ENCODE results near the gene FNTB. TPM values are rescaled to one million over a fixed set of nuclear protein-coding genes. Genes with fewer than 3 reads are reported as not detected.
A peak's percentile ranks its signal among the peaks of the same experiment; 100 is the strongest.

FNTB gene
- total and polyA plus RNA-seq, 2 of the 13 experiments (the other 11 are each of a cell fraction or from before 2014, with no cell fraction given), result 23.6 to 28.5 TPM

- peak; percentile 90; the same call in 1 of the 2 replicates for TF ChIP-seq THAP9 (CRISPR knock-in tag; IDR thresholded peaks at IDR 0.05; ENCODE audit: borderline replicate concordance)
- TF ChIP-seq, protein P1, sequence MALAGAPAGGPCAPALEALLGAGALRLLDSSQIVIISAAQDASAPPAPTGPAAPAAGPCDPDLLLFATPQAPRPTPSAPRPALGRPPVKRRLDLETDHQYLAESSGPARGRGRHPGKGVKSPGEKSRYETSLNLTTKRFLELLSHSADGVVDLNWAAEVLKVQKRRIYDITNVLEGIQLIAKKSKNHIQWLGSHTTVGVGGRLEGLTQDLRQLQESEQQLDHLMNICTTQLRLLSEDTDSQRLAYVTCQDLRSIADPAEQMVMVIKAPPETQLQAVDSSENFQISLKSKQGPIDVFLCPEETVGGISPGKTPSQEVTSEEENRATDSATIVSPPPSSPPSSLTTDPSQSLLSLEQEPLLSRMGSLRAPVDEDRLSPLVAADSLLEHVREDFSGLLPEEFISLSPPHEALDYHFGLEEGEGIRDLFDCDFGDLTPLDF (CRISPR knock-in tag; IDR thresholded peaks at IDR 0.05), result peak; percentile 45; the same call in 1 of the 2 replicates
- TF ChIP-seq ZNF574 (CRISPR knock-in tag; IDR thresholded peaks at IDR 0.05), result peak; percentile 87
- no peak for TF ChIP-seq ZNF850 (CRISPR knock-in tag; conservative IDR thresholded peaks at IDR 0.05)
- peak in 1 of 2 experiments; percentile 66; a peak in 1 of 4 replicates for TF ChIP-seq KLF16 (CRISPR knock-in tag; IDR thresholded peaks at IDR 0.05)
- peak; percentile 74; the same call in 1 of the 2 replicates for TF ChIP-seq MYNN (CRISPR knock-in tag; IDR thresholded peaks at IDR 0.05; ENCODE audit: low read depth)
- peak; percentile 91; the same call in 1 of the 2 replicates for TF ChIP-seq KLF12 (CRISPR knock-in tag; IDR thresholded peaks at IDR 0.05; ENCODE audit: borderline replicate concordance)
- TF ChIP-seq GTF3A (CRISPR knock-in tag; conservative IDR thresholded peaks at IDR 0.05), result no peak
- 0 out of 2 replicates have a peak, but pooled peaks have one; percentile 42 for TF ChIP-seq CHD4 (IDR thresholded peaks at IDR 0.05; ENCODE audit: borderline replicate concordance, low read length)
- TF ChIP-seq GATA4 (IDR thresholded peaks at IDR 0.05; ENCODE audit: borderline replicate concordance, low read depth), result peak; percentile 17; the same call in 1 of the 2 replicates
- no peak for TF ChIP-seq NR3C1 (CRISPR knock-in tag; IDR thresholded peaks at IDR 0.05)
- no peak for TF ChIP-seq DNMT3B (CRISPR knock-in tag; conservative IDR thresholded peaks at IDR 0.05)
- 0 out of 2 replicates have a peak, but pooled peaks have one; percentile 65 for TF ChIP-seq ZBTB10 (CRISPR knock-in tag; IDR thresholded peaks at IDR 0.05; ENCODE audit: borderline replicate concordance)
- TF ChIP-seq TFDP1 (CRISPR knock-in tag; IDR thresholded peaks at IDR 0.05; ENCODE audit: borderline replicate concordance), result peak; percentile 85
- TF ChIP-seq ASH2L (IDR thresholded peaks at IDR 0.05; ENCODE audit: insufficient read length, low read depth, low read length), result peak; percentile 98
- TF ChIP-seq ZNF292 (CRISPR knock-in tag; IDR thresholded peaks at IDR 0.05; ENCODE audit: borderline replicate concordance, low read depth), result peak; percentile 87
Observed at GRCh38 chr14:64986648-64987437, at the start of gene FNTB (continued).
